GM19193 (cell line): ENCODE data around the gene REL.

Experiments used
- POLR2A ChIP-seq: IDR thresholded peaks from 4 replicates; pipeline ENCODE4 v1.6.1; 2011; ENCODE audit not compliant: insufficient read depth, insufficient read length; ENCODE audit errors: extremely low read depth

Gene REL

GRCh38 chr2:60855989-60856669 is 25.2 kb upstream of the REL start:
- no peak for TF ChIP-seq POLR2A

GRCh38 chr2:60857056-60857455 is 24.3 kb upstream of the REL start:
- TF ChIP-seq POLR2A: no peak

- TF ChIP-seq POLR2A: no peak
Measured at GRCh38 chr2:60858897-60859311, 22.5 kb upstream of the REL start.

GRCh38 chr2:60861736-60862135 is 19.6 kb upstream of the REL start:
- no peak for TF ChIP-seq POLR2A

GRCh38 chr2:60862642-60863041 is 18.7 kb upstream of the REL start:
- no peak for TF ChIP-seq POLR2A

GRCh38 chr2:60867007-60867406 is 14.4 kb upstream of the REL start:
- TF ChIP-seq POLR2A: no peak

GRCh38 chr2:60867848-60868247 is 13.5 kb upstream of the REL start:
- no peak for TF ChIP-seq POLR2A

GRCh38 chr2:60868589-60869273 is 12.6 kb upstream of the REL start:
- no peak for TF ChIP-seq POLR2A

- no peak for TF ChIP-seq POLR2A
Measured at GRCh38 chr2:60872510-60872928, 8.9 kb upstream of the REL start.

GRCh38 chr2:60873381-60873780 is 8.0 kb upstream of the REL start:
- no peak for TF ChIP-seq POLR2A

- no peak for TF ChIP-seq POLR2A
Measured at GRCh38 chr2:60875520-60875919, 5.9 kb upstream of the REL start.

GRCh38 chr2:60880643-60881046 is 729 bp upstream of the REL start:
- TF ChIP-seq POLR2A: no peak

GRCh38 chr2:60882971-60883753 is 1.8 kb downstream of the REL start:
- TF ChIP-seq POLR2A: peak; percentile 43

GRCh38 chr2:60883896-60884295 is 2.5 kb downstream of the REL start:
- TF ChIP-seq POLR2A: no peak

GRCh38 chr2:60884800-60885199 is 3.4 kb downstream of the REL start:
- TF ChIP-seq POLR2A: no peak

GRCh38 chr2:60885683-60886082 is 4.3 kb downstream of the REL start:
- no peak for TF ChIP-seq POLR2A
